GM19372 (cell line): Measurements from ENCODE around the gene ZNF280C.

ENCODE experiments used
- ATAC-seq: cut with Tn5 transposase; IDR thresholded peaks from one replicate; pipeline ENCODE4 v1.9.1; 2021; ENCODE audit warnings: mild to moderate bottlenecking, low read depth, moderate library complexity; ENCODE audit not compliant: unreplicated experiment

The ZNF280C gene

DNA sequence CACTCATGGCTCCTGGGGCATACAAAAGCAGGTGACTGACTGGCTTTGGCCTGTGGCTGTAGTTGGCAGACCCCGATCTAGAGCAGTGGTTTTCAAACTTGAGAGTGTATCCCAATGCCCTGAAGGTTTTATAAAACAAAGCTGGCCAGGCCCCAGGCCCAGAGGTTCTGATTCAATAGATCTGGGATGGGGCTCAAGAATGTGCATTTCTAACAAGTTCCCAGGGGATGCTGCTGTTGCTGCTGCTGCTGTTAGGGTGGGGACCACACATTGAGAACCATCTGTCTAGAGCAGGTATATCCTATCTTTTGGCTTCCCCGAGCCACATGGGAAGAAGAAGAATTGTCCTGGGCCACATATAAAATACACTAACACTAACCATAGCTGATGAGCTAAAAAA is 110.4 kb downstream of the ZNF280C start:
- ATAC-seq = no peak

DNA sequence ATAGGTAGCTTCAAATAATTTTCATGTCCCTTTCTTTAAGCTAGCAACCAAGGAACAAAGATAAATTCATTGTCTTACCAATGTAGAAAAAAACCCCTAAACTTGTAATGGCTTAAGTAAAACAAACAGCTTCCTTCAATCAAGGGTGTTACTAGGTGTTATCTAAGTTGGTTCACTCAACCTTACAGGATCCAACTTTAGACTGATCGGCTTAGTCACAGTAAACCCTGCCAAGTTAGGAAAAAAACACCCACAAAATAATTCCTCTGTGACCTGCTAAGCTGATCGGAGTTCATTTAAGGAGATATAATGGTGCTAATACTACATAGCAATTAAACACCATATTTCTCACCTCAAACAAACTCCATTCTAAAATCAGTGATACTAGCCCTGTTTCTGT is 113.1 kb downstream of the ZNF280C start:
- no peak for ATAC-seq
